ENCODE results near the gene B3GNT2.
"Not testable (repeated sequence)": the region's sequence is repeated elsewhere in the genome, so short reads cannot be mapped to it uniquely, and the experiment has no call there.

B3GNT2 gene

GRCh38 chr2:62234755-62235655 is 39.1 kb downstream of the B3GNT2 start:
- no peak for DNase-seq (ENCODE audit: low read depth in 2 of 2)

DNA sequence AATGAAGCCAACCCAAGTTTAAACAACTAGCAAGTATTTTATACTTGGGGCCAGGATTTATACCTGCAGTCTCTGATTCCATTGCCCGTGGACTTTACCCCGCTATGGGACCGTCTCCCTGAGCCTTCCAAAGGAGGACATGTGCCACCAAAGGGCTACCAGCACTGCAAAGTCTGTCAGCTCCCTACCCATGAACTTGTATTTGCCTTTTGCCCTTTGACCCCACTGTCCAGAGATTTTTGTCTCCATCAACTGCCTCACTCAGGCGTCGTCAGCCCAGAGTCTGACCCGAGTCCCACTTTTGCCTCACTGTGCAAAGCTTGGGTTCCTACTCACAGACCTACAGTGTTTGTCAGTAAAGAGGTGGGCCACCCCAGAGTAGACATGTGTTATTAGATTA is 40.6 kb downstream of the B3GNT2 start:
- no peak for DNase-seq (ENCODE audit: low read depth in 2 of 2)

- no peak for DNase-seq (ENCODE audit: low read depth in 2 of 2)
These were observed 42.3 kb downstream of the B3GNT2 start for GRCh38 chr2:62238236-62238635.

GRCh38 chr2:62240546-62240945 is 44.6 kb downstream of the B3GNT2 start:
- no peak for DNase-seq (ENCODE audit: low read depth in 2 of 2)

DNA sequence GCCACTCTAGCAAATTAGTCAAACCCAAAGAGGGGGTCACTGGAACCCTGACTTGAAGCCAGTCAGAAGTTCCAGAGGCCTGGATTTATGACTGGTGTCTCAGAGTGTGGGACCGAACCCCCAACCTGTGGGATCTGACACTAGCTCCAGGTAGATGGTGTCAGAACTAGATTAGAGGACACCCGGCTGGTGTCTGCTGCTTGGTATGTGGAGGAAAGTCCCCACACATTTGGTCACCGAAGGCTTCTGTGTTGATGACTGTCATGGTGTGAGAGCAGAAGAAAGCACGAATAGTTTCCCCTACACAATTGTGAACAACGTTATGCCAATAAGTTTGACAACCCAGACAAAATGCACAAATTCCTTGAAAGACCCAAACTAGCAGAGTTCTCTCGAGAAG is 48.1 kb downstream of the B3GNT2 start:
- no peak for DNase-seq (ENCODE audit: low read depth in 2 of 2)

DNA sequence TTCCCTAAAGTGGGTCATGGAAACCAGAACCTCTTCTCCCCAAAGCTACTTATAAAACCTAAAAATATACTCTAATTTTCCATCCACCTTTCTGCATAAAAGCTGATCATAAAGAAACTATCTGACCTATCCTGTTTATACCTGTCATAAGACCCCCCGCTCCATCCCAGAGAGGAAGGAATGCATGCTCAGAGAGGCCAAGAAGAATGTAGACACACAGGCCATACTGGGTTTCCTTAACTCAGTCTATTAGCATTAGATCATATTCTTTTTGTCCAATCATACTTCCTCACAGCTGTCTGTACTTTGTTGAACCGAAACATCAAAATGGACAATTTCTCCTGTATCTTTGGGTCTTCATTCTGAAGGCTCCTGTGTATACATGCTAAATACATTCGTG is 52.3 kb downstream of the B3GNT2 start:
- DNase-seq (ENCODE audit: low read depth in 2 of 2) = no peak

GRCh38 chr2:62250239-62250638 is 54.3 kb downstream of the B3GNT2 start:
- DNase-seq (ENCODE audit: low read depth in 2 of 2) = no peak

GRCh38 chr2:62254424-62255266 is 58.7 kb downstream of the B3GNT2 start:
- DNase-seq (ENCODE audit: low read depth in 2 of 2) = no peak

DNA sequence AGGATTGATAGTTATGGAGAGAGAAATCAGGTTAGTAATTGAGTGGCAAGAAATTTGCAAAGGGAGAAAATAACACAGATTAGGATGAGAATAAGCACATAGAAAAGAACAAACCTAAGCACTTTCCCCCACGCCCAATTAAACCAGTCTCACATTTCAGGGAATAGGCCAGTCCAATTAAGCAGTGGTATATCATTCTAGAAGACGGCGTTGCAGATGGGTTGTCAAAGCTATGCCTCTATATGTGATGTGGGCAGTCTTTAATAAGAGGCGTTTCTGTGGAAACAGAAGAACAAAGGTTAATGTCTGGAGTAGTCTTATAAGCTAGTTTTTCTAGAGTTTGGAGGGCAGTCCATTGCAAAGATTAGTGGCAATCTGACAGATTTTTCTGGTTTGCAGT is 61.6 kb downstream of the B3GNT2 start:
- DNase-seq (ENCODE audit: low read depth in 2 of 2) = no peak

DNA sequence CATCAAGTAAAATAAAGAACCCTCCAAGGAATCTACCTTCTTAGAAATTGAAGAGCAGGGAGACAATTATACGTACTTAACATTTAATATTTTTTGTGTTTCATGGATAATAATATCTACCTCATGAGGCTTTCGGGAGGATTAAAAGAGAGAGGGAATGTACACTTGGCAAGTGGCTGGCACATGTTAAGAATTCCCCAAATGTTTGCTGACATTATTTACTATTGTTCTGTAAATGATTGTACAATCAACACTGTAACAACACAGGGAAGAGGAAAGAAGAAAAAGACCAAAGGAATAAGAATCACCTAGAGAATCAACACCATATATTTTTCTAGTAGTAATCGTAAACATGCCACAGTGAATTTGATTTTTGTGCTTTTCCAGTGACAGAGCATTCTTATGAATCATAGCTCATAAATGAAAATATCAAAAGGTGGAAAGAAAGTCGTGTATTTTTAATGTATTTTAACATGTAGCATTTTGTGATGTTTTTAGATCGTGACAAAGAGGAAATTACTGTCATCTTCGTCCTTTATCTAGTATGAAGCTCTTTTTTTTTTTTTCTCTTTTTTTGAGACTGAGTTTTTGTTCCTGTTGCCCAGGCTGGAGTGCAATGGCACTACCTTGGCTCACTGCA is 67.3 kb downstream of the B3GNT2 start:
- no peak for DNase-seq (ENCODE audit: low read depth in 2 of 2)

GRCh38 chr2:62264186-62264585 is 68.3 kb downstream of the B3GNT2 start:
- DNase-seq (ENCODE audit: low read depth in 2 of 2) = no peak

- no peak for DNase-seq (ENCODE audit: low read depth in 2 of 2)
These were observed 69.2 kb downstream of the B3GNT2 start for GRCh38 chr2:62265106-62265505.

GRCh38 chr2:62266433-62267038 is 70.6 kb downstream of the B3GNT2 start:
- DNase-seq (ENCODE audit: low read depth in 2 of 2) = no peak

GRCh38 chr2:62267696-62268095 is 71.8 kb downstream of the B3GNT2 start:
- no peak for DNase-seq (ENCODE audit: low read depth in 2 of 2)

DNA sequence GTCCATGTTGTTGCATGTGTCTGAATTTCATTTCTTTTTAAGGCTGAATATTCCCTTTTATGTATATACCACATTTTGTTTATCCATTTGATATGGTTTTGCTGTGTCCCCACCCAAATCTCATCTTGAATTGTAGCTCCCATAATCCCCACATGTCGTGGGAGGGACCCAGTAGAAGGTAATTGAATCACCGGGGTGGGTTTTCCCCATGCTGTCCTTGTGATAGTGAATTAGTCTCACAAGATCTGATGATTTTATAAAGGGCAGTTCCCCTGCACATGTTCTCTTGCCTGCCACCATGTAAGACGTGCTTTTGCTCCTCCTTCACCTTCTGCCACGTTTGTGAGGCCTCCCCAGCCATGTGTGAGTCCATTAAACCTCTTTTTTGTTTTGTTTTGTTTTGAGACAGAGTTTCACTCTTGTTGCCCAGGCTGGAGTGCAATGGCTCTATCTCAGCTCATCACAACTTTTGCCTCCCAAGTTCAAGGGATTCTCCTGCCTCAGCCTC is 72.8 kb downstream of the B3GNT2 start:
- DNase-seq (ENCODE audit: low read depth in 2 of 2) = not testable (repeated sequence)

DNA sequence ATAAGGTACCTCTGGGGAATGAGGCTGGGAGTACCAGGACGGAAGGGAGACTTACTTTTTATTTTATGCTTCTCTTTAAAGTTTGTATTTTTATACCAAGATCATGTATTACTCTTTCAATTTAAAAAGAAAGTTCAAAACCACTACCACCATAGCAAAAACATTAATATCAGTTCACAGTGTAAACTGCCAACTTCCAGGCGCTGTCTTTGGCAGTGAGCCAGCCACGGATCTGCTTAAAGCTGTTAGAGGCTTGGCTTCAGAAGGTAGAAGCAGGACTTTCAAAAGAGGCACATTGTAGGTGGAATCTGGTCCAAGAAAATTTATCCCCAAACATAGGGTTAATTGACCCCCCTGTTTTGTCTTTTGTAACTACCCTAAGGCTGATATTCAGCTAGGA is 74.8 kb downstream of the B3GNT2 start:
- no peak for DNase-seq (ENCODE audit: low read depth in 2 of 2)
